Activated T-cell treated with anti-CD3 and anti-CD28 coated beads, Interleukin-2, amount 50 U/mL, for 48 hours (primary cell): ENCODE results near the gene LRRIQ1.

Source experiments
- DNase-seq, 2 experiments: peaks; one replicate each; pipeline ENCODE4 v3.0.0-alpha.2; 2020

The LRRIQ1 gene

DNA sequence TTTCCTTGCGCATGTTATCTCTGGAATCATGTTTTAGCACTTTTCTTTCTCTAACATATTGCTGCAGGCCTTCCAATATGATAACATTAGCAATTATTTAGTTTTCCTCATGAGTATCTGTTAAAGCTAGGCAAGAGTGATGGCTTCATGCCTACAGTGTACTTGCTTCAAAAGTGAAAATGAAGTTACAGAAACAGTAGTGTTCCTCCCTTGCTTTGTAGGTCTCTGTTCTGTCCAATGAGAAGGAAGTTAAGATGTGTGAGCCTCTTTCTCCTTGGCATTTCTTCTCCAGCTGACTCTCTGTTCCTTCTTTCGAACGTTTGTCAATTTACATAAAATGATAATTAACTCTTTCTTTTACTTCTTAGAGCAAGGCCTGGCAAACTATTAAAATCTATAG, 22.2 kb downstream of the LRRIQ1 start:
- DNase-seq, result no peak

DNA sequence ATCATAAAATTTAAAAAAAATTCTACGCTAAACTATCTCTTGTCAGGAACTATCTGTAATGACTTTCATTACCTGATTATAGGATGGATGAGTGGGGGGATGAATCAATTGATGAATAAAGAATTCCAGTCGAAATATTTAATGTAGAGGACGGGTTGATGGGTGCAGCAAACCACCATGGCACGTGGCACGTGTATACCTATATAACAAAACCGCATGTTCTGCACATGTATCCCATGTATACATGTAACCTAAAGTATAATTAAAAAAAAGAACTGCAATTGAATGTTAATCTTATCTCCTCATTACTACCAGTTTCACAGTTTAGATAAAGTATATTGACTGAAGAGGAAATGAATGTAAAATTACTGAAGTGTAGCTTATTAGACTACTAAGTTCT, 23.4 kb downstream of the LRRIQ1 start:
- DNase-seq, result no peak

DNA sequence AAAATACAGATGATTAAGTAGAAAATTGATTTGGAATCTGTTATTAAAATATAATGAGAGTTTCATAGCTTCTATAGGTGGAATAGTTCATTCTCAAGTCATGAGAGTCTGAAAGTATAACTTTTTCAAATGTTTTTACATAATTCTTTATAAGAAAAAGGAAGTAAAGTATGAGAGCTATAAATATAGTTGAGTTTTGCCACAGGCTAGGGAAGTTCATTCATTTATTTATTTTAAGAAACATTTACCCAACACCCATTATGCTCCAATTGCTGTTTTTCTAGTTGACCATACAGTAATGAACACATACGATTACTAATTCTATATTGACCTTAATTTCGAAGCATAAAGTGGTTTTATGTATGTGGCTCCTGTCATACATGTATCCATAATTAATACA, 24.8 kb downstream of the LRRIQ1 start:
- no peak for DNase-seq

DNA sequence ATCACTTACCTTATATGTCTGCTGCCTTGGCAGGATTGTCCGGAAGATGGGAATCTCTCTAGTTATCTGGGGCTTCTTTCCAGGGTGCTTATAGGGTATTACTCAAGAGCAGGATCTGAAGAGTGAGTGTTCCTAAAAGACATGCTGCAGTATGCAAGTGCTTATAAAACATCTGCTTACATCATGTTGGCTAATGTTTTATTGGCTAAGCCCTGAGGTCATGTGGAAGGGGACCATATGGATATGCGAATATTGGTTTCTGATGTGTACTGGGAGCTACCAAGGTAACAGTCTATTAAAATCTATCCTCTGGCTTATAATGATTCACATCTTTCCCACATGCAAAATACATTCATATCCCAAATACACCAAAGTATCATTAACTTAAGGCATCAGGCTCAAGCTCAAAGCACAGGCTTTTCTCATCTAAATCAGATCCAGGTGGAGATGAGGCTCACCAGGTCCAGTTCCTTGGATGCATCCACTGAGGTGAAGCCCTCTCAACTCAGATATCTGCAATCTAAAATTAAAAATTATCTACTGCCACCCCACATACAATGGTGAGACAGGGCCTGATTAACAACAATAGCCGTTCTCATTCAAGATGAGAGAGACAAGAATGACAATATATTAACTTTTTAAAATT, 29.8 kb downstream of the LRRIQ1 start:
- no peak for DNase-seq

DNA sequence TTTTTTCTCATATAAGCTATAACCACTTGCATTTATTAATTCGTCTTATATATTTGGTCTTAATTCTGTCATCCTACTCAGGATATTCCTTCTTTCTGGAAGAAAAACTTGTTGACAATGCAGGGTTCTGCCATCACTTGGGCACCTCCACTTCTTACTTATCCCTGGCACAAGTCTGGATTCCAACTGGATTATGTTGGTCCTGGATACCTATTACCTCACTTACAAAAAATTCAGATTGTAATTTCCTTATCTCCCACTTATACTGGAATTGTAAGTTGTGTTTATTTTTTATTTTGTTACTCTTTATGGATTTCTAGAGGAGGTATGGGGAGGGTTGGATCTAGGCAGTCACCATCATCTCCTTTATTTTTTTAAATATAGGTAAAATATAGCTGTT, 36.7 kb downstream of the LRRIQ1 start:
- no peak for DNase-seq

DNA sequence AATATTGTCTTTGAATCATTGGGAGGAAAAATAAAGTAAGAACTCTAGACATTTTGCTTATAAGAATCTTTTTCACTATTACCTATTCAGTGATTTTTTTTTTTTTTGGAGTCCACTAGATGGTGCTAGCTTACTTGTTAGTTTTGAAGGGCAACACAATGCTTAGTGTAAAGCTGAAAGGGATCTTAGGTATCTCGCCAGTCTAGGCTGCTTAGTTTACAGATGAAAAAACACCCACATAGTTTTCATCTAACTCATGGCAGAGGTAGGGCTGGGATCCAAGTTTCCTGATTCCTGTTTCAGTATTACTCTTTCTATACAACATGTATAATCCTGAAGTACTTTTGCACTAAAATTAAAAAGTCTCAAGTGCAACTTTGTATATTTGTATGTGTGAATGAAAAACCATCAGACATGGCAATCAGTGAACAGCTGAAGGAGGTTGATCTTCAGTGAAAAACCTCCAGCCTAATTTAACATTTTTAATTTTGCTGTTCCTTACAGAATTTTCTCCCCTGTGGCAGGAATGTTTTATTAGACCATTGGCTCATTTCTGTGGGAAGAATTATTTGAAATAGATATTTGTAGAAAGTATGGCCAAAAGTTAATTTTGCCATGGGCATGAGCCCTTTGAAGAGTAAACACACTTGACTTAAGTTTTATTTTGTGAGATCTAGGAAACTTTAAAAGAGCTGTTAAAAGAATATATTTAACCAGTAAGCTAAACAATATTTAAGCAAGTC, 40.7 kb downstream of the LRRIQ1 start:
- DNase-seq, result no peak

DNA sequence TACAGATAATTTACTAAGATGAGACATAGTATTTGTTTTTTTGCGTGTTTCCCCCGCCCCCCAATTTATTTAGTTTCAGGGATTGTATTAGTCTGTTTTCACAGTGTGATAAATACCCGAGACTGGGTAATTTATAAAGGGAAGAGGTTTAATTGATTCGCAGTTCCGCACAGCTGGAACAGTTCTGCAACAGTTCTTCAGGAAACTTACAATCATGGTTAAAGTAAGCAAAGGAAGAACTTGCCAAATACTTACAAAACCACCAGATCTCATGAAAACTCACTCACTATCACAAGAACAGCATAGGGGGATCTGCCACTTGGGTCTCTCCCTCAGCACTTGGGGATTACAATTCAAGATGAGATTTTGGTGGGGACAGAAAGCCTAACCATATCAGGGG, 48.9 kb downstream of the LRRIQ1 start:
- no peak for DNase-seq

DNA sequence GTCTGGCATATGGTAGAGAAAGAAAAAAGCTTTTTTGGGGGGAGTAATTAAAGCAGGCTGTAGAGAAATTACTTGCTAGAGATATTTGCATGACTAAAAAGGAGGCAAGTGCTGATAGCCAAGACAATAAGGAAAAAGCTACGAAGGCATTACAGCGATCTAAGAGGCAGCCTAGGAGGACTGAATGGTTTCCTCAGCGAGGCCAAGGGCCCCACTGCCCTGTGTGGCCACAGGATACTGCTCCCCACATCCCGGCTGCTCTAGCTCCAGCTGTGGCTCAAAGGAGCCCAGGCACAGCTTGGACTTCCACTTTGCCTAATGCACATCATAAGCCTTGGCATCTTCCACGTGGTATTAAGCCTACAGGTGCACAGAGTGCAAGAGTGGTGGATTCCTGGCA, 53.6 kb downstream of the LRRIQ1 start:
- no peak for DNase-seq

DNA sequence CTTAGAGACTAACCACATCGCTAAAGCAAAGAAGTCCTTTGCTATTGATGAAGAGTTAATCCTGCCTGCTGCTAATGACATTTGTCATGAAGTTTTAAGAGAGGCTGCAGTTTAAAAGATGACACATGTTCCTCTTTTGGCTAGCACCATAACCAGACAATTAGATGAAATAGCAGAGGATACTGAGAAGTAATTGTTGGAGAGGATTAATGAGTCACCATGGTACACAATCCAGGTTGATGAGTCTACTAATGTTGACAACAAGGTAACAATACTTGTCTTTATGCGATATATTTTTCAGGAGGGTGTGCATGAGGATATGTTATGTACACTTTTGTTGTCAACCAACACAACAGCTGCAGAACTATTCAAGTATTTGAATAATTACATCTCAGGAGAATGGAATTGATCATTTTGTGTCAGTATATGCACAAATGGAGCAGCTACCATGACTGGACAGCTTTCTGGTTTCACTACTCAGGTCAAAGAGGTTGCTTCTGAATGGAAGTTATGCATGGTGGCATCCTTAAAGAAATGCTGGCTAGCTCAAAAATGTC, 56.7 kb downstream of the LRRIQ1 start:
- DNase-seq, result no peak

DNA sequence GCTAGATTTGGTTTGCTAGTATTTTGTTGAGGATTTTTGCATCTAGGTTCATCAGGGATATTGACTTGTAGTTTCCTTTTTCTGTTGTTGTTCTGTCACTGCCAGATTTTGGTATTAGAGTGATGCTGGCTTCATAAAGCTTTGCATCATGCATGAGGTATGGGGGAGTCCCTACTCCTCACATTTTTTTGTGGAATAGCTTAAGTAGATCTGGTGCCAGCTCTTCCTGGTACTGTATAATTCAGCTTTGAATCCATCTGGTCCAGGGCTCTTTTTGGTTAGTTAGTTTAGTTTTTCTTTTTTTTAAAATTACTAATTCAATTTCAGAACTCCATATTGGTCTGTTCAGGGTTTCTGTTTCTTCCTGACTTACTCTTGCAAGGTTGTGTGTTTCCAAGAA, 59.4 kb downstream of the LRRIQ1 start:
- DNase-seq, result no peak

DNA sequence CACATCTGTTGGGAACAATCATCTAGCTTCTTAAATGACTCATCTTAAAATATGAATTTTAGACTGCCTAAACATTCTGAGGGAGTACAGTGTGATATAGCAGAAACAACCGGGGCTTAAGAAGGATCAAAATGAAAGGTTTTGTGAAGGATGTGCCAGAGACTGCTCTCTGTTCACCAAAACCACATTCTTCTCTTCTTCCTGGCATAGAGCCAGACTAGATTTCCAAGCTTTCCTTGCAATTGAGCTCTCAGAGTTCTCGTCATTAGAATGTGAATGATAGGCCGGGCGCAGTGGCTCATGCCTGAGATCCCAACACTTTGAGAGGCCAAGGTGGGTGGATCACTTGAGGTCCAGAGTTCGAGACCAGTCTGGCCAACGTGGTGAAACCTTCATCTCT, 94.5 kb downstream of the LRRIQ1 start:
- no peak for DNase-seq

DNA sequence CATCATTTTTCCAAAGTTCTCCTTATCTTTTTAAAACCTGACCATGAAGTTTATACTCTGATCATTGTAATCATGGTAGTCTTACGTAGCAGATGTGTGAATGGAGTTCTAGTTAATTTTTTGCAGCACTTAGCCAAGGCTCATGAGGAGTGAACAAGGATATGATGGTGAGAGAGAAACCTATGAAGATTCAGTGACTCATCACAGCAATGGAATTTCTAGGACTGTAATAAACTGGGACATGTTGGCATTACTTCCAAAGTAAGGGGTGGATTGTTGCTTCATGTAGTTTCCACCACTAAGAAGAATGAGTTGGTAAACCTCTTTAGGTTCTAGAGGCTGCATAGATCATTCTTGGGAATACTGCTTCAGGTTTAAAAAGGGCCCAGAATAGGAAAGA, 102.7 kb downstream of the LRRIQ1 start:
- no peak for DNase-seq

DNA sequence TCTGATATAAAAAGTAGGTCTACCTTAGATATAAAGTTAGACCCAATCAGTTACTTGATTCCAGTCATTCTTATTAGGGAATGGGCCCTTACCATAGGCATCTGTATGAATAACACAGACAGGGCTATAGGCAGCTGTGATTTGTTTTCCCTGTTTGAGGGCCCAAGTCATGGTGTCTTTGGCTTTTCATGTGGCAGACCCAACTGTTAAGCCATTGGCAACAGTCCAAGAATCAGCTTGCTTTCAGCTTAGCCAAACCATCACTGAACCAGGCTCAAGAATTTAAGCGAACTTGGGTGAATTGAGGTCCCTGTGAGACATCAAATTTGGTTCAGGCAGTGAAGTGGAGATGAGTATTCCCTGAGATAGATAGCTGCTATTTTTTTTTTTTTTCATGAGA, 111.2 kb downstream of the LRRIQ1 start:
- no peak for DNase-seq

DNA sequence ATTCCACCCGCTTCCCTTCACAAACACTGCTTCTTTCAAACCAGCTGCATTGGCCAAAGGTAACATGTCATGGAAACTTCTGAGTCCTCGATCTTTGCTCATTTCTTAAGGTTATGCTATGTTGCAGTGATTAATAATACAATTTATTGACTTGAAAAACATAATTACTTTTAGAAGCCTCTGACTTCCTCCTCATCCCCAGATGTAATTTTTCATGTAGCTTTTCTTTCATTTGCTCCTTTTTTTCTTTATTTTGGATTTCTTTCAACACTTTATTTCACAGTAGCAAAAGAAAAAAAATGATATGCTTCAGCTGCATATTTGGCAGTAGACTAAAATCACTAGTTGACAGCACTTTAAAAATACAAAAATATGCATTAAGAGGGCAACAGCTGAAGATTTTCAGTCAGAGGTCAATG, 116.2 kb downstream of the LRRIQ1 start:
- DNase-seq, result no peak

DNA sequence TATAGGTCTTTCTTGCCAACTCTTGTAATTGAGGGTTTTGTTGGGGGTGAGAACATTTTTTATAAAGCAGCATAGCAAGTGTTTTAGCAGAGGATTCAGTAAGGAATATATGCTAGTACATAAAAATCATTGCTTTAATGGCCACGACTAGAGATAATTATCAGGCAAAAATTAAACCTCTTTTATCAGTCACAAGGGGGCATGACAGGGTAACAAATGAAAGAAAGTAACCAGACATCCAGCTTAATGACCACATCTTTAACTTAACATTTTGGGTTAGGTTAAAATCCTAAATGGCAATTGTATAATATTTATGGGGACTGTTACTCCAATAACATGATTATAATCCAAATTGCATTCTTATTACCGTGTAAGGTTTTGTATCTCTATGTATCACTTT, 119.6 kb downstream of the LRRIQ1 start:
- DNase-seq, result no peak

DNA sequence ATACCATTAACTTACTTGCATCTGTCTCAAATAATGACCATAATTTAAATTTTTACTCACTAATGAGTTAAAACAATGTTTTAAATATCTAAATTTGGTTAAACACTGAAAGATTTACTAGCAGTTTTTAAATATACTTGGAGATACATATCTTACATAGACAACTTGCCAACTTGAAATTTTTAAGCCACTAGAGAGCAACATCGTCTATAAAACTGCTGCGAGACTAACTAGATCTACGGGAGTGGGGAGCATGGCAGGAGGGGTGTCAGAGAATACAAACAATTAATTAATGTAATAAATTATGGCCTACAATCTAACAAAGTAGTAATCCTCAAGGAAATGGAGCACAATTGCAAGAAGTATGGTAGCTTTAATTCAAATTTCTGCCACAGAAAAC, 120.4 kb downstream of the LRRIQ1 start:
- DNase-seq, result no peak

DNA sequence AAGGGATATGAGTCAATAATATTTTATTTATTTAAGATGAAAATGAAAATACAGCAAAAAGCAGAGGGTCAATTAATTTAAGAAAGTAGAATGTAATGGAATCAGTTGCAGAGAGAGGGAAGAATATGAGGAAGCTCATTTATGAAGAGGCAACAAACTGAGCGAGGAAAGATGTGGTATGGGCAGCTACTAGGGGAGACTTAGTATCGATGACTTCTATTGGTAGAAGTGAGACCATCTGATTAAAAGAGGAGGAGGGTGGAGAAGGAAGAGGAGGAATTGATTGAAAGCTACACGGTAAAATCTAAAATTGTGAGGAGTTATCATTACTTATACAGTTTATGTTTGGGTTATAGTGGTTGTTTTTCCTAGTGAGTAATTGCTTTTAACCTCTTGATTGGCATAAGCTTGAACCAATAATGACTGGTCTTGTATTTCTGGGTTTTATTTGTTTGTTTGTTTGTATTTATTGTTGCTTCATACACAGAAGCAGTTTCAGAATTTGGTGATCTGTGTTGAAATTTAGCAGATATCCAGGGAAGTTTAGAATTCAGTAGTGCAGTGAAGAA, 121.0 kb downstream of the LRRIQ1 start:
- no peak for DNase-seq

DNA sequence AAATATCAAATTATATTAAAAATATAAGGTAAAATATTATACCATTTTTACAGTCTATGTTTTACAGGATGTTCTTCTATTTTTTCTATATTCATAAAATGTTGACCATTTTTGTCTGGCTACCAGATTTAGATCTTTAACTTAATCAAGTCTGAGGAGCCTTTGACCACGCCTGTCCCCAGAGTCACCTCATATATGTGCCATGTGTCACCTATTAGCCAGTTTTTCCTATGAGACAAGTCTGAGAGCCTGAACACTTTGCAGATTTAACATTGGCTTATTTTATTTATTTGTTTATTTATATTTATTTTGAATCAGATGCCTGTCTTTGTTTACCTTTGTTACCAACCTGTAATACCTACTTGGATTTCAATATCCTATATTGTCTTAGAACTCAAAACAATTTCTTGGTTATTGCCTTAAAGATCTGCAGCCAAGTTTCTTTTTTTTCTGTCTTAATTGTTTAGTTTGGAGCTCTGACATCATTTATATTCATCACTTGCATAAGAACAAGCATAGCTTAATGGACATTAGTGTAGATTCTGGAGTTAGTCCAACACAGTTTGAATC, 127.7 kb downstream of the LRRIQ1 start:
- DNase-seq, result no peak

DNA sequence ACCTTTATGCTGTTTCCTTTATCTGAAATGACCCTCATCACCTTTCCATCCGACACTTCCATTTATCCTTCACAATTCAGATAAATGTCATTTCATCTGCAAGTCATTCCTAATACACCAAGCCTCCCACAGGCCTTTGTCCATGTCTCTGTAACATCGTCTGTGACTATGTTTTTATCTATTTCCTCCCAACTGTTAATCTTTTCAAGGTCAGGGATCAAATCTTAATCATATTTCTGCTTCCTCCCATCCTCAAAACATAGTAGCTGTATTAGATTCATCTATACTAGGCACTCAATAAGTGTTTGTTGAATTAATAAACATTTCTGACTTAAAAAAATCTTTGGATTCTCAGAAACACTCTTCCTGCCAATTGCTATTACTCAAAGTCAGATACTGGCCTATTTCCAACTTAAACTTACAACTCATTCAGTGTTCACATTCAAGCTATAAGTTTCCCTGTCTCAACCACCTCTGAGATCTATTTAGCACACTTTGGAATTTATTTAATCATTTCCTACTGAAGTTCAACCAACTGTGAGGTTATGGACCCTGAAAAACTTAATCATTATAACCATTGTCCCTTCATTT, 143.6 kb downstream of the LRRIQ1 start:
- no peak for DNase-seq

DNA sequence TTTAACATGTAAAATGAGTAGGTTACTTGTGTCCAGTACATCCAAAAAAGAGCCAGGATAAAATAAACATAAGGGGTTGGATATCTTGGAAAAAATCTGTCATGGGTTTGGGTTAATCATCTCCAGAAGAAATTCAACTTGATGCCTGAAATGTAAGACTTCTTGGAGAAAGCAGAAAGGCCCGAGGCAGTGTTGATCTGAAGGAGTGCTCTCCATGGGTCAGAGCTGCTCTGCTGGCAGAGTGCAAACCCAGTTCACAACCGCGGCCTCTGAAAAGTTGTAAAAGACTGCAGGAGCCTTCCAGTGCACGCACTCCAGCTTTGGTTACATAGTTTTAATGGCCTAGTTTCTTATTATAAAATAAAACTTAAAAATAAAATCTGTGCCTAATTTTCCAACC, 146.5 kb downstream of the LRRIQ1 start:
- DNase-seq, result no peak

DNA sequence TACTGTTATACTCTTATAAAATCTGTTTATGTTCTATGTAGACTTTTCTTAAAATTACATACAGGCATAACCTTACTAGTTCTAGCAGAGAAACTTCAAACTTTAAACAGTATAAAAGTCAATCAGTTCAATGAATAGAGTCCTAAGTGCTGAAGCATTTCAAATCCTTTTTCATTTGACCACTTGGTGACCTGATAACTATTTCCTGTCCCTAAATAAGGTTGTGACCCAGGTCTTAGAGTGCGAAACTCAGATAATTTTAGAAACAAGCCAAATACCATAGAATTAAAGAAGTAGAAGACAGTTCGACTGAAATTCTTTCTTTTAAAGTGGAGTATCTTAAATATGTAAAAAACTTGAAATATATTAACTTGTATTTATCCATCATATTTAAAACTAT, 147.7 kb downstream of the LRRIQ1 start:
- DNase-seq, result no peak

DNA sequence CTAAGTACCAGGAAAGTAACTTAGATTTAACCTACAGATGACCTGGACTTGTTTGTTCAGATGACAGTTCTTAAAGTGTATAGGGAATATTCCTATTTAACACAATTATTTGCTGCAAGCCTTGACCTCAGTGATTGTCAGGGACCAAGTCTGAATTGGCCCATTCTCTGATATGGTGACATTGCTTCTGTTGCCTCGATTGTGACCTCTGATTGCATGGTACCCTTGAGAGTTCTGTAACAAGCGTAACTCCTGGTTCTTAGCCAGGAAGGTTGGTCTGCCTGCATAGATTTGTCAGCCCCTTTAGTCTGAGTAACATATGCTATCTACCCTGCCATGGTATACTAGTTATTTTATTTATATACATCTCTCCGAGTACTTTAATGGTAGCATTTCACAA, 150.1 kb downstream of the LRRIQ1 start:
- DNase-seq, result no peak

DNA sequence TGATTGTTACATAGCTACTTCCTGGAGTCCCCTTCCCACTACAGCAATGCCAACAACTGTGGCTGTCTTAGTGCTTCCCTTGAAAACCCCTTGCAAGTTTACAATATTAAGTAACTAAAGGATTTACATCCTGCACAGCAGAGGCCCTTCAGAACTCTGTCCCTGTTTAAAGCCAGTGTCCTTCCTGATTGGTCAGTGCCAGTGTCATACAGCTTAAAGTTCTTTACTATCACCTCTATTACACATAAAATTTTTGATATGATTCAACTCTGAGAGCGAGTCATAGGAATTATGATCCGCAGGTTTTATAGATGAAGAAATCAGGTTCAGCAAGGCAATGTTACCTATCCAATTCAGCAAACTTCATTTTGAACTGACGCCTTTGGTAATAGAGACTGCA, 152.5 kb downstream of the LRRIQ1 start:
- DNase-seq, result no peak

DNA sequence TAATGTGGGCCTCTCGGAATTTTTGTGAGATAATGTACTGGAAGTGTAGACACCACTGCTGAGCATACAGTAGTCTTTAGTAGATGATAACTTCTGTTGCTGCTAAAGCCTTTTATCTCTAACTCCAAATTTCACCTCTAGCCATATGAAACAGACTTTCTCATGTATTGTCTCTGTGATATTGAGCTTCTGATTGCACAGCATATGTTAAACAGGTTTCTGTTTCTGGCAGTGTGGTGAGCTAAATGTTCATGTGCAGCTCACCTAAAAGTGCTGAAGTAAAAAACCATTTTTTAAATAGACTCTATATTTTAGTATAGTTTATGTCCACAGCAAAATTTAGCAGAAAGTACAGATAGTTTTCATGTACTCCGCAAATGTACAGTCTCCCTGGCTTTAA, 154.6 kb downstream of the LRRIQ1 start:
- no peak for DNase-seq
